ENCODE data around the gene DKK3.

Gene DKK3

DNA sequence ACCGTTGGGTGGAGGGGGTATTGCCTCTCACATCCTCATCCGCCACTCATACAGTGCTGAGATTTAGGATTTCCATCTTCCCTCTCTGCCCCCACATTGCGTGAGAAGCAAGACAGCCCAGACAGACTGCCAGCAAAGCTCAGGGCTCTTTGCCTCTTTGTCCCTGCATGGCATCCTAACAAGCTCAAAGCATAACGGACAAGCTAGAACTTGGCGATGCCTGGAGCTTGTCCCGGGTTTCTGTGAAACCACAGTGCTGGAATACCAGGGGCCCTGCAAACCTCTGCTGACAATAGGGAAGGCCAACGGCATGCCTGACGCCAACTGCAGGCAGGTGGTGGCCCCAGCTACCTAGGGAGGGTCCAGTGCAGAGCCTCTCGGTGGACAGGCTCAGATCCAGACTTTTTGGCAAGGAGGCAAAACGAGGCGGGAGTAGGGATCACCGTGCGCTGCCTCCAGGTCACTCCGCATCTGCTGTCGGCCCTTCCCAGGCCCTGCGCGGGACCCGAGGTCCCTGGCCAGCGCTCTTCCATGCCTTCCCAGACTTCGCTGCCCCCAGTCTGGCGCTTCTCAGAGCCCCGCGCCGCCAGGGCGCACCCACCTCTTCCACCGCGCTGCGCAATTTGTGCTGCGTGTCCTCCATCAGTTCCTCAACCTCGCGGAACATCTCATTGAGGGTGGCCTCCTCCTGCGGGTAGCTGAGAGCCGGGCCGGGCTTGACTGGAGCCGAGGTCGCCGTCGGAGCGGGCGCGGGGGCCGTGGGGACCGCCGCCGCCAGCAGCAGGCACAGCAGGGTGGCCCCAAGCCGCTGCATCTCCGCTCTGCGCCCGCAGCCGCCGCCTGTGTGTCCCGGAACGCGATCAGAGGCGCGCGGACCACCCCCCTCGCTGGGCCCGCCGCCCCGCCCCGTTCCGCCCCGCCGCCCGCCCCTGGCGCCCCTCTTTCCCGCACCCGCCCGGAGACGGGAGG, at the start of gene DKK3:
TSS of gene DKK3 (minus strand) at position 858 of the 969 bp plus-strand sequence. CDS start at position 814, 44 bp downstream.
- DNase-seq (ENCODE audit: low spot score): no peak
- in situ Hi-C loops (cut with MboI; ENCODE audit: low sequenced_read_pairs, unreplicated experiment): no loop called here
- no peak for TF ChIP-seq CTCF (IDR thresholded peaks at IDR 0.05; ENCODE audit: borderline replicate concordance, control extremely low read depth, extremely low read depth, insufficient read depth, missing control alignments)

DNA sequence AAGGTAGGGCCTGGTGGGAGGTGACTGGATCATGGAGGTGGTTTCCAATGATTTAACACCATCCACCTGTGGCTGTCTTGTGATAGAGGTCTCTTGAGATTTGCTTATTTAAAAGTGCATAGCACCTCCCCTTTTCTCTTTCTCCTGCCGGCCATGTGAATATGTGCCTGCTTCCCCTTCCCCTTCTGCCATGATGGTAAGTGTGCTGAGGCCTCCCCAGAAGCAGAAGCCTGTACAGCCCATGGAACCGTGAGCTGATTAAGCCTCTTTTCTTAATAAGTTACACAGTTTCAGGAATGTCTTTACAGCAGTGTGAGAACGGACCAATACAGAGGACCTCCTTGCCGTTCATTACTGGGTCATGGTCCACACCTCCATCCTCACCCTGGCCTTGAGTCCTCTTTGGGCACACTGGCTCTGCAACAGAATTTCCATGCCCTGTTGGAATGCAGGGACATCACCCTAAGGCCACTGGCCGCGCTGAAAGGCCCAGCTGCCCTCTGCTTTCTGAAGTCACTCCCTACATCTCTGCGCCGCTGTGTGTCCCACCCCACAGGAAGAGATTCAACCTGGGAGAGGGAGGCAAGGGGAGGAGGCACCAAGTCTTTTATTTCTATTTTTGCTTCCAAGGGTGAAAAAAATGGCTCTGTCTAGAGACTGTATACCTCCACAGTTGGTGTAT, 49.0 kb upstream of the DKK3 start:
- DNase-seq (ENCODE audit: low spot score): no peak
- no peak for TF ChIP-seq CTCF (IDR thresholded peaks at IDR 0.05; ENCODE audit: borderline replicate concordance, control extremely low read depth, extremely low read depth, insufficient read depth, missing control alignments)
- in situ Hi-C loops (cut with MboI; ENCODE audit: low sequenced_read_pairs, unreplicated experiment): loop anchor here (25.0 kb wide), 1 partner anchor 180 kb away; no protein-coding TSS in a partner anchor

DNA sequence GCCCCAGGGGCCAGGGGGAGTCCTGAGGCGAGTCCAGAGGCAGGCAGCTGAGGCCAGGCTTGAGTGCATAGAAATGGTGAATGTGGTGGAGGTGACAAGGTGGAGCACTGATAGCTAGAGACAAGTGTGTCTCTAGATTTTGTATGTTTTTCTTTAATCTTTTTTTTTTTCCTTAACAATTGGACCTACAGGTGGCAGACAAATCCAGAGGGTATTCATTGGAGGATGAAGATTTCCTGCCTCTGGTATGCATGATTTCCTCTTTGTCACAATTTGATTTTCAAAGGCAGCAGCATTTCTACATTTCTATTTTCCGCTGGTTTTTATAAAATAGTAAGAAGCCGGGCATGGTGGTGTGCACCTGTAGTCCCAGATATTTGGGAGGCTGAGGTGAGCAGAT, 47.7 kb upstream of the DKK3 start:
- TF ChIP-seq CTCF (IDR thresholded peaks at IDR 0.05; ENCODE audit: borderline replicate concordance, control extremely low read depth, extremely low read depth, insufficient read depth, missing control alignments): no peak
- in situ Hi-C loops (cut with MboI; ENCODE audit: low sequenced_read_pairs, unreplicated experiment): loop anchor here (25.0 kb wide), 1 partner anchor 181 kb away; no protein-coding TSS in a partner anchor
- DNase-seq (ENCODE audit: low spot score): no peak

- no peak for TF ChIP-seq CTCF (IDR thresholded peaks at IDR 0.05; ENCODE audit: borderline replicate concordance, control extremely low read depth, extremely low read depth, insufficient read depth, missing control alignments)
- no peak for DNase-seq (ENCODE audit: low spot score)
- in situ Hi-C loops (cut with MboI; ENCODE audit: low sequenced_read_pairs, unreplicated experiment): loop anchor here (25.0 kb wide), 1 partner anchor 184 kb away; no protein-coding TSS in a partner anchor
These were observed 45.4 kb upstream of the DKK3 start for GRCh38 chr11:12053606-12054361.

DNA sequence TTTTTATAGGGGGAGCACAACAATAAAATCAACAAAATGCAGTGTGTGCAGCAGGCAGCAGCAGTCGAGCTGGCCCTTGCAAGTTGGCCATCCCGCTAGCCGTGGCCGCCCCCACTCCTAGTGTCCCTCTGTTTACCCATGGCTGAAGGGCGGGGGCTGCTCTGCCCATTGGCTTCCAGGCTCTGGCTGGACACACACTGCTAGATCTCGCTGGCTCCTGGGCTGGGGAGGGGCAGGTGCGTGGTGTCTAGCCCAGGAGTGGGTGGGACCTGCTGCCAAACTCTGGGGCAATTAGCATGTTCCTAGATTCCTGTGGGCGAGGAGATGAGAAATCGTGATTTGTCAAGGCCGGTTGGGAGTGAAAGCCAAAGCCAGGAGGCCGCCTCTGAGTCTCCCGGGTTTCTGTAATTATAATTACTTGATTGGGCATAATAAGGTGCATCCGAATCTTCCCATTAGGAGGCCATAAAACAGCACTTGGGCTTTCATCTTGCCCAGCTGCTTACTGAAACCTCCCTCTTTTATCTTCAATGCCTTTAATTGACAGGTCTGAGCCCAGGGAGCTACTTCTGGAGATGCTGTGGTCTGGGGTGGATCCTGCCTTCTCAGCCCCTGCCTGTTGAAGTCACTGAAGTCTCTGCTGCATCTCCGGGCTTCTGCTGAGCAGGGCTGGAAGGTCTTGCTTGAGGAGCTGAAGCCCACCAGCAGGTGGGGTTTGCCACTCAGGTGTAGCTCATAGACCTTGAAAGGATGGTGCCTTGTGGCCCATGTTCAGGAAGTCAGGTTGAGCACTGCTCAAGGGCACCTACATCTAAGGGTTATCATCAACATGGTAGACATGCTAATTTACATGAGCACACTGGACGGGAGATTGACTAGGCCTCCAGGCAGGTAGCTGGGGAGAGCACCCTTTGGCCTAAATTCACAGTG, 44.5 kb upstream of the DKK3 start:
- in situ Hi-C loops (cut with MboI; ENCODE audit: low sequenced_read_pairs, unreplicated experiment): loop anchor here (25.0 kb wide), 1 partner anchor 184 kb away; no protein-coding TSS in a partner anchor
- DNase-seq (ENCODE audit: low spot score): no peak
- no peak for TF ChIP-seq CTCF (IDR thresholded peaks at IDR 0.05; ENCODE audit: borderline replicate concordance, control extremely low read depth, extremely low read depth, insufficient read depth, missing control alignments)

Data from GM13976 (cell line).